C4-2B (cell line): Measurements from ENCODE around the gene TUBGCP2.

Source experiments
- H3K27ac ChIP-seq: fragments of 450-650 bp; 2 replicates; pipeline ENCODE4 v1.5.1; 2017
- CTCF ChIP-seq: fragments of 450-650 bp; conservative IDR thresholded peaks from 2 replicates; pipeline ENCODE4 v1.5.1; 2017; ENCODE audit warnings: mild to moderate bottlenecking
- ZFX ChIP-seq: fragments of 450-650 bp; IDR thresholded peaks from 2 replicates; pipeline ENCODE4 v1.6.1; 2017

TUBGCP2 gene

DNA sequence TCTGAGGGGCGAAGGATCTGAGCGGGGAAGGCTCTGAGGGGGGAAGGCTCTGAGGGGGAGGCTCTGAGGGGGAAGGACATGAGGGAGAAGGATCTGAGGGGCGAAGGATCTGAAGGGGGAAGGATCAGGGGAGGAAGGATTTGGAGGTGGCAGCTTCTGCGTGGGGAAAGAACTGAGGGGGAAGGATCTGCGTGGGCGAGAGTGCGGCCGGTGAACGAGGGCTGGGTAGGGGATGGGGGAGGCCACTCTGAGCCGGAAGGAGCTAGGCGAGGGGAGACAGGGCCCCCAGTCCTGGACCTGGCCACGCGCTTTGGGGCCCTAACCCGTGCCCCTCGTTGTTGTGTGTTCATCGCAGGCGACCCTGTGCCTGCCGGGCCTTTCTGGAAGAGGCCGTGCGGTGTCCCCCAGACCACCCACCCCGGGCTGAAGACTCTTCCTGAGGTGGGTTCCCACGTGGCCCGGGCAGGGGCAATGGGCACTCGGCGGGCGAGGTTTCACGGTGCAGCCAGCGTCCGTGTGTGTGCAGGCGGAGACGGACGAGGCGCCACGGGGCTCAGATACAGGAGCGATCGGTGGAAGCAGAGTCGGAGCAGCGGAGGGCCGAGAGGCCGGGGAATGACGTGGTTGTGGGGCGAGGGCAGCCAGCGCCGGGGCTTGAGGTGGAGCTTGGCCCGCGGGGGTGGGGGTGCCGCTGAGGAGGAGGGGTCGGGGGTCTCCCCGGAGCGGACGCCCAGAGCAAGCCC is 26.0 kb upstream of the TUBGCP2 start:
- no peak overlapping the region for H3K27ac ChIP-seq
- TF ChIP-seq CTCF = no peak
- TF ChIP-seq ZFX = no peak

GRCh38 chr10:133332936-133333699 is 24.4 kb upstream of the TUBGCP2 start:
- TF ChIP-seq ZFX (no peak), CTCF (no peak)
- no peak overlapping the region for H3K27ac ChIP-seq

GRCh38 chr10:133329491-133330202 is 21.0 kb upstream of the TUBGCP2 start:
- TF ChIP-seq ZFX (no peak), CTCF (peak; percentile 99)
- H3K27ac ChIP-seq = no peak overlapping the region

- TF ChIP-seq ZFX = no peak
- no peak for TF ChIP-seq CTCF
- no peak overlapping the region for H3K27ac ChIP-seq
Measured at GRCh38 chr10:133328358-133329343, 20.0 kb upstream of the TUBGCP2 start.

DNA sequence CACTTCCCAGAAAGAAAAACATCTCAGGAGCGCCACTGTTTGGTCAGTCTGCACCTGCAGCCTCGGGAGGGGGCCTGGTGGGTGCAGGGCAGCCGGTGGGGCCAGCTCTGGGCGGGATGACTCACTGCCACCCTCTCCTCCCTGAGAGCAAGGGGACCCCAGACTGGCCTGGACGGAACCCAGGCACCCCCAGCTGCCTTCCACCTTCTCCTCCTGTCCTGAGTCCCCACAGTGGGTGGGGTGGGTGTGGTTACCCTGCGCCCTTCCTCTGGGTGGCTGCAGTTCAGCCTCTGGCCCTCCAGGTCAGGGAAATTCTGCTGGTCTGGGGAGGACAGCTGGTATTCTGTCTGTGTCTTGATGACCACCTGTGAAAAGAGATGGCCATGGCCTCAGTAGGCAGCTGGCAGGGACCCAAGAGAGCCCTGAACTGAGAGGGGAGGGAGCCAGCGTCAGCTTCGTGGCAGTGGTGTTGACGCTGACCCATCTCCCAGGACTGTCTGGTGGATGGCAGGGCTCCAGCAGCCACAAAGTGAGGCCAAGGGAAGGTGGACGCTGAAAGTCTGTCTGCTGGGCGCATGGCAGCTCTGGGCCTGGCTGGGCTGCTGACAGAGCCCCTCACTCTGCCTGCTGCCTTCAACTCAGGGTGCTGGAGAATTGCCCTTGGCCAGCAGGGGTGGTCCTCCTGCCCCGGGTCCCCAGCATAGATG is 19.1 kb upstream of the TUBGCP2 start:
- no peak overlapping the region for H3K27ac ChIP-seq
- TF ChIP-seq ZFX = no peak
- no peak for TF ChIP-seq CTCF
